Neutrophil (primary cell): Measurements from ENCODE around the gene VAPA.

Source experiments
- H3K27ac ChIP-seq: fragments of 200-600 bp; sonication (generic); 2 replicates; pipeline ENCODE4 v1.5.1; 2016; ENCODE audit warnings: mild to moderate bottlenecking, moderate library complexity
- H3K27me3 ChIP-seq: fragments of 200-600 bp; sonication (generic); 2 replicates; pipeline ENCODE4 v1.6.0; 2016; ENCODE audit warnings: mild to moderate bottlenecking
- H3K36me3 ChIP-seq: fragments of 200-600 bp; sonication (generic); 2 replicates; pipeline ENCODE4 v1.5.1; 2017
- H3K4me1 ChIP-seq, 2 experiments: fragments of 200-600 bp in 1 of 2; sonication (generic) in 1 of 2; 1 replicate in 1 of 2; 2 replicates in 1 of 2; pipeline versions ENCODE4 v1.5.1 to v1.6.1; 2013 to 2016; ENCODE audit warnings: low read depth in 1 of 2, low read length in 1 of 2, mild to moderate bottlenecking in 1 of 2, moderate library complexity in 1 of 2; ENCODE audit not compliant: control insufficient read depth in 1 of 2, insufficient read depth in 1 of 2
- H3K4me3 ChIP-seq, 2 experiments: fragments of 200-600 bp in 1 of 2; sonication (generic) in 1 of 2; 1 replicate in 1 of 2; 2 replicates in 1 of 2; pipeline ENCODE4 v1.5.1; 2013 to 2016; ENCODE audit warnings: low read depth in 1 of 2, low read length in 1 of 2, mild to moderate bottlenecking in 1 of 2, moderate library complexity in 1 of 2
- H3K9me3 ChIP-seq: fragments of 200-600 bp; sonication (generic); 2 replicates; pipeline ENCODE4 v1.5.1; 2016
- TF ChIP-seq, protein P1 (sequence below): fragments of 200-600 bp; sonication (generic); IDR thresholded peaks from 2 replicates; pipeline ENCODE4 v1.5.1; 2016; ENCODE audit warnings: antibody characterized with exemption

Gene VAPA

DNA sequence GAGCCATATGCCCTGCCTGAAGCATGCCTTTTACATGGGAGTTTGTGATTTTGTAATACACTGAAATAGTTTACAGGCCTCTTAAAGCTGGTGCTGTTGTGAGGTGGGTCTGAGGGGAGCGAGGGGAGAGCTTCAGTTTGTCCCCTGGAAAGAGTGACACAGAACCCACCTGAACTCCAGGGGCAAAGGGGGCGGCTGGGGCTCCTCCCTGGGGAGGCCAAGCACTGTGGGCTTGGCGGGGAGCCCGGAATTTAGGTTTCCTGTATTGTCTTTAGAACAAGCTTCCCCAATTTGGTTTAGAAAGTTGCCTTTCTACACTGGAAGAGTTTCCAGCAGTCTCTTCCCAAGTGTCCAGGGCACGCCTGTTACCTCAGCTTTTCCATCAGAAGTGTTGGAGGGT is 75.7 kb downstream of the VAPA start:
- Histone ChIP-seq H3K4me3 (no peak overlapping the region), H3K27me3 (no peaks in the 10 kb centered on the region), H3K36me3 (no peaks in the 10 kb centered on the region), H3K4me1 (peaks cover 0 to 8% of the 10 kb centered on the region in 2 experiments), H3K9me3 (no peaks in the 10 kb centered on the region), H3K27ac (no peak overlapping the region)
- TF ChIP-seq, protein P1, sequence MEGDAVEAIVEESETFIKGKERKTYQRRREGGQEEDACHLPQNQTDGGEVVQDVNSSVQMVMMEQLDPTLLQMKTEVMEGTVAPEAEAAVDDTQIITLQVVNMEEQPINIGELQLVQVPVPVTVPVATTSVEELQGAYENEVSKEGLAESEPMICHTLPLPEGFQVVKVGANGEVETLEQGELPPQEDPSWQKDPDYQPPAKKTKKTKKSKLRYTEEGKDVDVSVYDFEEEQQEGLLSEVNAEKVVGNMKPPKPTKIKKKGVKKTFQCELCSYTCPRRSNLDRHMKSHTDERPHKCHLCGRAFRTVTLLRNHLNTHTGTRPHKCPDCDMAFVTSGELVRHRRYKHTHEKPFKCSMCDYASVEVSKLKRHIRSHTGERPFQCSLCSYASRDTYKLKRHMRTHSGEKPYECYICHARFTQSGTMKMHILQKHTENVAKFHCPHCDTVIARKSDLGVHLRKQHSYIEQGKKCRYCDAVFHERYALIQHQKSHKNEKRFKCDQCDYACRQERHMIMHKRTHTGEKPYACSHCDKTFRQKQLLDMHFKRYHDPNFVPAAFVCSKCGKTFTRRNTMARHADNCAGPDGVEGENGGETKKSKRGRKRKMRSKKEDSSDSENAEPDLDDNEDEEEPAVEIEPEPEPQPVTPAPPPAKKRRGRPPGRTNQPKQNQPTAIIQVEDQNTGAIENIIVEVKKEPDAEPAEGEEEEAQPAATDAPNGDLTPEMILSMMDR = no peak

DNA sequence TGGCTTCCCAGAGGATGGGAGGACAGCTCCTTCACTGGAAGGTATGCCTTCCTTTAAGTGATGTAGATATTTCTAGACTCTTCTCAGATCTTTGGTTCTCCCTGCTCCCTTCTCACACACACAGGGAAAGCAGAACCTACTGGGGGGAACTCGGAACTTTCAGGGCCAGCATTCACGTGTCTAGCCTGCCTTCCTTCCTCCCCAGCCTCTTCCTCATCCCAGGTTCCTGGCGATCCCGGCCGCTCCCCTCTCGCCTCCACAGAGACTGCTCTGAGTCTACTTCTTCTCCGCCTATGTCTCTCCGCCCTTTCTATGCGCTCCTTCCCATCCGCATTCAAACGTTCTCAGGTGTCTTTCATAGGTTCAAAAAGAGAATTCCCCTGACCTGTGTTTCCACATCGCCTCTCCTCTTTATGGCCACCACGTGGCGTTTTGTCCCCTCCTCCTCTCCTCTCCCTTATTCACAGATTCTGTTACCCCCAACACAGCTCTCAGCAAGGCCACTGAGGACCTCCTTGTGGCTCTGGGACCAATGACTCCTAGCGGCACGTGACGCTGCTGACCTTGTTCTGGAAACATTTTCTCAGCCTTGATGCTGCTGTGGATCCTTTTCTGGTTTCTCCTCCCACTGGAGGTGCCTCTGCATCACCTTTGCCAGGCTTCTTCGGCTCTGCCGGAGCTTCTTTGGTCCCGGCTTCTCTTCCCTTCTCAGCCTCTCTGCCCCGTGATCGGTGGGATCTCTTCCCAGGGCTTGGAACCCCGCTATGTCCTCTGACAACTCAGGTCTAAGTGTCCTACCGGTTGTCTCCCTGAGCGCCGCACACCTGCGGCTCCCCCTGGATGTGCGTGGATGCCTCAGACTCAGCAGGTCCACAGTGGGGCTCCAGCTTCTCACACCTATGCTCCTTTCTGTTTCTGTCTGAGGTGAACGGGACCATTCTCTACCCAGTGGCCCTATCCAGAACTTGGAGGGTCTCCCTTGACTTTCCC is 77.5 kb downstream of the VAPA start:
- Histone ChIP-seq H3K27me3 (no peaks in the 10 kb centered on the region), H3K36me3 (no peaks in the 10 kb centered on the region), H3K9me3 (no peaks in the 10 kb centered on the region), H3K4me3 (no peak overlapping the region), H3K27ac (no peak overlapping the region), H3K4me1 (peaks cover 0 to 8% of the 10 kb centered on the region in 2 experiments)
- TF ChIP-seq, protein P1 = no peak

DNA sequence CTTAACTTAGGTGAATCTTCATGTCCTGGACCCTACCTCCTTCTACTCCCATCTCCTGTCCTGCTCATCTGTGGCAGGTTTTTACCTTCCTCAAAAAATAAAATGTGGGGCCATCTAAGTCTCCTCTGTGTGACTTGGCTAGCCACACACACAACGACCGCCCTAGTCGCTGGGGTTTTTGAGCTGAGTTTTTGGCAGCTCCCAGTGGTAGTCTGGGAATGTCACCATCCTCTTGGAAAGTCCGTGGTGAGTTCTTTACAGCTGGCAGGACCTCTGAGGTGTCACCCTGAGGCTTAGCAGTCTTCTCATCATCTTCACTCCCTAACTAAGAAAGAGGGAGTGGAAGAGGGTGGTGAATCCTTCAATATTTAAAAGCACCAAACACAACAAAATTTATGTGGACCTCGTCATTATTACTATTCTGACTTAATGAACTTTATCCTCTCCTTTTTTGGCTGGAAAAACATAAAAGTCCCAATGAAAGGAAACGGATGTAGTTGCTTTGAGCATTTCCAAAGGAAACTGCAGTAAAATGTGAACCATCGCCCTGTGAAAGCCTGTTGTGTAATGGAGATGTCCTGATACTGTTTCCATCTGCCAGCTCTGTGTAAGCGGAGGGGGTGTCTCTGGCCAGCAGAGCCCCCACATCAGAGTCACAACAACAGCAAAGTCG is 78.6 kb downstream of the VAPA start:
- no peaks in the 10 kb centered on the region for H3K27me3 ChIP-seq
- H3K4me3 ChIP-seq = no peak overlapping the region
- peaks cover 0 to 8% of the 10 kb centered on the region in 2 experiments for H3K4me1 ChIP-seq
- no peaks in the 10 kb centered on the region for H3K9me3 ChIP-seq
- H3K27ac ChIP-seq = no peak overlapping the region
- TF ChIP-seq, protein P1 = no peak
- H3K36me3 ChIP-seq = no peaks in the 10 kb centered on the region

DNA sequence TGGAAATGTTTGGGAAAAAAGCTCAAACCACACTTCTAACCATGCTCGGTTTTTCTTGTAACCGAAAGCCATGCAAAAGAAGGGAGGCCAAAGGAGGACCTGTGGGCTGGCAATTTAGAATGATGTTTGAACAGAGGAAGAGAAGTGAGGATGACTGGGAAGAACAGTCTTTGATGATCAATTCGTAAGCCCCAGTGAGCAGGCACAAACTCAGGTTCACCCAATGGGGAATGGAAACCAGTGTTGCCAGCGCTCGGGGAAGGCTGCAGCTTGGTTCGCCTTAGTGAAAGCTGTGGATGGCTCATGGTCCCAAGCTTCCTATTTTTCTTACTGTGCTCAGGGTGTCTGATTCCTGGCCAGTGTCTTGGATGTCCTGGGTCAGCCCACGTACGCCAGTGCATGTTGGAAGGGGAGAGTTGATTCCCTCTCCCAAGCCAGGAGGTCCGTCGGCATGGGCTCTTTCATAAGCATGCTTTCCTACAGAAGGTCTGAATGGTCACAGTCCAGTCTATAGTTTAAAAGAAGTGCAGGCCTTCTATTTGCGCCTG is 79.2 kb downstream of the VAPA start:
- TF ChIP-seq, protein P1 = no peak
- no peaks in the 10 kb centered on the region for H3K9me3 ChIP-seq
- no peak overlapping the region for H3K4me3 ChIP-seq
- H3K4me1 ChIP-seq = peaks cover 0 to 8% of the 10 kb centered on the region in 2 experiments
- H3K36me3 ChIP-seq = no peaks in the 10 kb centered on the region
- H3K27me3 ChIP-seq = no peaks in the 10 kb centered on the region
- no peak overlapping the region for H3K27ac ChIP-seq

DNA sequence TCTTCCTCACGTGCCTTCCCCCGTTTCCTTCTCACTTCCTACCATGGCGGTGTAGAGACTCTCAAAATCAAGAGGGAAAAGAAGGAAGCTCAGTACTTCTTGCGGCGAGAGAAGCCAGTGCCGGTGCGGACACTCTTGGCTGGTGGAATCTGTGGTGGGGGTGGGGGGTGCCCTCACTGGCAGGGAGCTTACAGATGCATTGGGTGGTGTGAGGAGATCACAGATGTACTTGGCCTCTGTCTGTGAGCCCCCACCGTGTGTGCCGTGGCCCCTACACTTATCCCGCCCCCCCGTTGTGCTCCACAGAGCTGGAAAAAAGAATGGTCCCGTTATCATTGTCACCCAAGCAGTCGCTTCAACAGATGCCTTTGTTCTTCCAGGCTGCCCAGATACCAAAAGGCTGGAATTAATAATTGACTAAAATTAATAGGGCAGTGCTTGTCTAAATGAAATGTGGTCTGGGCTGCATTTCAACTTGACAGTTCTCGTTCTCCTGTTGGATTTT is 79.8 kb downstream of the VAPA start:
- Histone ChIP-seq H3K27me3 (no peaks in the 10 kb centered on the region), H3K4me3 (no peak overlapping the region), H3K4me1 (peaks cover 0 to 8% of the 10 kb centered on the region in 2 experiments), H3K27ac (no peak overlapping the region), H3K9me3 (no peaks in the 10 kb centered on the region), H3K36me3 (no peaks in the 10 kb centered on the region)
- TF ChIP-seq, protein P1 = no peak
